ENCODE data around the gene PDLIM4. TPM values are rescaled to one million over a fixed set of nuclear protein-coding genes. Genes with fewer than 3 reads are reported as not detected.

The PDLIM4 gene
- total RNA-seq, 4 donors from 2014 or later = 32.4 to 90.9 (median 50.8) TPM

DNA sequence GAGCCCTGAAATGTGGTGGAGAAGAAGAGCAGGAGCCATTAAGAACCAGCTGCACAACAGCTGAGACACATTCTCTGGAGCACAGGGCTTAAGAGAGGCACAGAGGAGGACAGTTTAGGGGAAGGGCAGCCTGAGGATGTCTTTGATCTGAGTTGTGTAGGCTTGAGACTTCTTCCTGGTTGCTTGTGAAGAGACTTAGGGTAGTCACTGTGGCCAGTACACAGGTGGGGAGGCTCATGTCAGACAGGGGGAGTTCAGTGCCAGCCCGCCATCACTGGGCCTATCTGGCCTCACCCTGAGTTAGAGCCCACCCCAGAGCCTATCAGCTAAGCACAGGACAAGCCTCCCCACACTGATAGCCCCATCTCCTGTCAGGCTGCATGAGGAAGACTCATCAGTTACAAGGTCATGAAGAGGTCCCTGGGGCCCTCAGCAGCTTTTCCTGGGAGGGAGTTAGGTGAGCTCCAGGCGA is 56.5 kb downstream of the PDLIM4 start:
- Histone ChIP-seq H3K4me3 (no peak overlapping the region), H3K4me1 (peaks cover 0 to 17% (median 0%) of the 10 kb centered on the region in 4 donors)
- WGBS, 2 donors = 94 to 96% methylated on average over 2 of the region's 2 CpGs

DNA sequence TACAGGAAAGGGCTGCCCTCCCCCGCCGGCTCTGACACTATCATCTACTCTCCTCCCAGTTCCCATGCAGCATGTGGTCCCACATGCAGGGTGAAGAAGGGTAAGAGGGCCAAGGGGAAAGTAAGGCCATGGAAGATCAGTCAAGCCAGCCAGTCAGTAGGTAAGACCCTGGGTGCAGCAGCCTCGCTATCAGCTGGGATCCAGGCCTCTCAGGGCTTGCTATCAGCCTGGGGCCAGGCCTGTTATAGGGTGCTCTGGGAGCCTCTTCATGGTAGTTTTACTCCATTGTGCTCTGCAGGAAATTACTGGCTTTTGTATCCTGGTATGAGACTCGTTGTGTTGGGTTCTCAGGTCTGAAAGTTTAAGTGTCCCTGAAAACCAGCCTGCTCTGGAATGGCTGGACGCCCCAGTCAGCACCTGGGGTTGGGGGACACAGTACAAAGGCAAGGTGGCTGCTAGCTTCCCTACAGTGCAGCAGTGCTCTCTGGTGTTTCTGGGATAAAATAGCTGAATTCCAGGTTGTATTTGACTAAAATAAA is 58.1 kb downstream of the PDLIM4 start:
- H3K36me3 ChIP-seq = peaks cover 0 to 24% (median 0%) of the 10 kb centered on the region in 3 donors
- no peak overlapping the region for H3K27ac ChIP-seq
- no peaks in the 10 kb centered on the region for H3K9me3 ChIP-seq
- no peak for TF ChIP-seq EP300 (IDR thresholded peaks at IDR 0.05)
- TF ChIP-seq, protein P1, sequence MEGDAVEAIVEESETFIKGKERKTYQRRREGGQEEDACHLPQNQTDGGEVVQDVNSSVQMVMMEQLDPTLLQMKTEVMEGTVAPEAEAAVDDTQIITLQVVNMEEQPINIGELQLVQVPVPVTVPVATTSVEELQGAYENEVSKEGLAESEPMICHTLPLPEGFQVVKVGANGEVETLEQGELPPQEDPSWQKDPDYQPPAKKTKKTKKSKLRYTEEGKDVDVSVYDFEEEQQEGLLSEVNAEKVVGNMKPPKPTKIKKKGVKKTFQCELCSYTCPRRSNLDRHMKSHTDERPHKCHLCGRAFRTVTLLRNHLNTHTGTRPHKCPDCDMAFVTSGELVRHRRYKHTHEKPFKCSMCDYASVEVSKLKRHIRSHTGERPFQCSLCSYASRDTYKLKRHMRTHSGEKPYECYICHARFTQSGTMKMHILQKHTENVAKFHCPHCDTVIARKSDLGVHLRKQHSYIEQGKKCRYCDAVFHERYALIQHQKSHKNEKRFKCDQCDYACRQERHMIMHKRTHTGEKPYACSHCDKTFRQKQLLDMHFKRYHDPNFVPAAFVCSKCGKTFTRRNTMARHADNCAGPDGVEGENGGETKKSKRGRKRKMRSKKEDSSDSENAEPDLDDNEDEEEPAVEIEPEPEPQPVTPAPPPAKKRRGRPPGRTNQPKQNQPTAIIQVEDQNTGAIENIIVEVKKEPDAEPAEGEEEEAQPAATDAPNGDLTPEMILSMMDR (IDR thresholded peaks at IDR 0.05) = peak in 1 of 5 experiments; percentile 10
- 75 to 77% methylated on average over 4 to 5 of the region's 5 CpGs for WGBS, 2 donors
- peaks cover 0 to 6% (median 0%) of the 10 kb centered on the region in 4 donors for H3K4me1 ChIP-seq
- DNase-seq (ENCODE audit: low spot score in 2 of 2) = no peak
- no peak overlapping the region for H3K4me3 ChIP-seq
- H3K27me3 ChIP-seq = no peaks in the 10 kb centered on the region

More for the DNA sequence above, 56.5 kb downstream of the PDLIM4 start:
- Histone ChIP-seq H3K27ac (no peak overlapping the region), H3K27me3 (no peaks in the 10 kb centered on the region), H3K36me3 (peaks cover 0 to 24% (median 0%) of the 10 kb centered on the region in 3 donors), H3K9me3 (no peaks in the 10 kb centered on the region)
- DNase-seq (ENCODE audit: low spot score in 2 of 2) = no peak
- TF ChIP-seq POLR2A (IDR thresholded peaks at IDR 0.05) = no peak
- TF ChIP-seq EP300 (IDR thresholded peaks at IDR 0.05) = no peak
- TF ChIP-seq, protein P1 (IDR thresholded peaks at IDR 0.05) = no peak

DNA sequence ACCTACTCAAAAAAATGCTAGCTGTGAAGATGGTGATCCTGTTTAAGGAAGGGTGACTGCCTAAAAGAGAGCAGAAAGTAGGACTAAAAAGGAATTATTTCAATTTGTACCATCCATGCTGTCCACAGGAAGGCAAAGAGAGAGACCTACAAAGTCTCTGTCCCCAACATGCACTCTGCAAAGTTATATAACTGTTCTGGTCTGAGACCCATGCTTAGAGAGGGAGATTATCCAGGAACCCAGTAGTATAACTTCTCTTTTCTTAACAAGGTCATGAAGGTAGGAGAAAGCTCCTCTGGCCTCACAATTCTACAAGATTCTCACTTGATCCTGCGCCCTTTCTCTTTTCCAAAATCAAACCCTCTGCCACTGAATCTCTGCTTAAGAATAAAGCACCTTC is 62.5 kb downstream of the PDLIM4 start:
- 100% methylated on average over 1 of the region's 1 CpG for WGBS, 2 donors
- TF ChIP-seq POLR2A (IDR thresholded peaks at IDR 0.05) = no peak
- TF ChIP-seq, protein P1 (IDR thresholded peaks at IDR 0.05) = no peak
- no peak for TF ChIP-seq EP300 (IDR thresholded peaks at IDR 0.05)
- H3K9me3 ChIP-seq = no peaks in the 10 kb centered on the region
- H3K4me1 ChIP-seq = peaks cover 0 to 4% (median 0%) of the 10 kb centered on the region in 4 donors
- H3K36me3 ChIP-seq = peaks cover 0 to 22% (median 0%) of the 10 kb centered on the region in 3 donors
- no peaks in the 10 kb centered on the region for H3K27me3 ChIP-seq
- no peak overlapping the region for H3K27ac ChIP-seq
- no peak overlapping the region for H3K4me3 ChIP-seq
- no peak for DNase-seq (ENCODE audit: low spot score in 2 of 2)

DNA sequence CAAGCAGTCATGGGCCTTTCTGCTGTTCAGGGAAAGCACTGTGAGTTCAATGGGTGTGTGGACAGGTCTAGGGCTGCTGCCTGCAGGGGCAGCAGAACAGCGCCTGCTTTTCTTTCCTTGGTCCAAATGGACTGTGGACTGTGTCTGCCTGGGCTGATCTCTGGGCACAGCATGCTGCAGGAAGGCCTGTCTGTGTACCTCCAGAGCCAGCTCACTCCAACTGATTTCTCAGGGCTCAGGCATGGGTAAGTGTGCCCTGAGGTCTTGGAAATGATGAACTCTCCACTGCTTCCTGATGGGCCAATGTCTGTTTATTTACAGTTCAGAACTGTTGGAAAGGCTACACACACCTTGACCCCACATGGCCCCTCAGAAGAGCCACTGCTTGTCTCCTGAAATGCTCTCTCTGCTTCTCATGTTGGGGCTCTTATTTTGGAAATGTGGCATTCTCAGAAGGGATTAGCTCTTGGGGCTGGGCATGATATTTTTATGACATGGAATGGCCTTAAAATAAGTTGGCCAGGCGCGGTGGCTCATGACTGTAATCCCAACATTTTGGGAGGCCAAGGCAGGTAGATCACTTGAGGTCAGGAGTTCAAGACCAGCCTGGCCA is 63.7 kb downstream of the PDLIM4 start:
- Histone ChIP-seq H3K27me3 (no peaks in the 10 kb centered on the region), H3K36me3 (peaks cover 0 to 12% (median 0%) of the 10 kb centered on the region in 3 donors), H3K27ac (no peak overlapping the region), H3K4me3 (no peak overlapping the region), H3K4me1 (peaks cover 0 to 4% (median 2%) of the 10 kb centered on the region in 4 donors), H3K9me3 (no peaks in the 10 kb centered on the region)
- TF ChIP-seq, protein P1 (IDR thresholded peaks at IDR 0.05) = no peak
- TF ChIP-seq EP300 (IDR thresholded peaks at IDR 0.05) (no peak), POLR2A (IDR thresholded peaks at IDR 0.05) (no peak)
- 88 to 100% methylated on average over 3 of the region's 3 CpGs for WGBS, 2 donors
- DNase-seq (ENCODE audit: low spot score in 2 of 2) = no peak

DNA sequence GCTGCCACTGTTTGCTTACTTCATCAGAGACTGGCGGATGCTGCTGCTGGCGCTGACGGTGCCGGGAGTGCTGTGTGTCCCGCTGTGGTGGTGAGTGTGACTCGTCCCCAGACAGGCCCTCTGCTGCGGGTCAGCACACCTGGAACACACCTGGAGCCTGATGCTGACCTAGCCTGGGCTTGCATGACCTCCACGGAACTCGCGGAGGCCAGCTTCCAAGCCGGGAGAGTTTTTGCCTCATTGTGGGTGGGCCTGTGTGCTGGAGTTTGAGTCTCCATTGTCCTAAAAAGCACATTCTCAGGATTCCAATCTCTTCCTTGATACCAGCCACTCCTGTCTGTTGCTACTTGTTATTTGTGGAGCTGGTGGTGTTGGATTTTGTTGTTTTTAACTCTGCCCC is 64.8 kb downstream of the PDLIM4 start:
- H3K27me3 ChIP-seq = no peaks in the 10 kb centered on the region
- H3K9me3 ChIP-seq = no peaks in the 10 kb centered on the region
- H3K27ac ChIP-seq = no peak overlapping the region
- H3K36me3 ChIP-seq = peaks cover 0 to 12% (median 0%) of the 10 kb centered on the region in 3 donors
- TF ChIP-seq POLR2A (IDR thresholded peaks at IDR 0.05) = no peak
- TF ChIP-seq EP300 (IDR thresholded peaks at IDR 0.05) = no peak
- TF ChIP-seq, protein P1 (IDR thresholded peaks at IDR 0.05) = no peak
- H3K4me3 ChIP-seq = no peak overlapping the region
- peaks cover 0 to 4% (median 2%) of the 10 kb centered on the region in 4 donors for H3K4me1 ChIP-seq
- DNase-seq (ENCODE audit: low spot score in 2 of 2) = no peak
- WGBS, 2 donors = 45 to 56% methylated on average over 11 of the region's 11 CpGs
